ENCODE data around the gene C1QB. TPM values are rescaled to one million over a fixed set of nuclear protein-coding genes. Genes with fewer than 3 reads are reported as not detected.

The C1QB gene
- total and polyA plus RNA-seq, 9 of the 15 experiments (the other 6 are each of a cell fraction or from before 2014, with no cell fraction given): 0.55 TPM; not detected in 8

DNA sequence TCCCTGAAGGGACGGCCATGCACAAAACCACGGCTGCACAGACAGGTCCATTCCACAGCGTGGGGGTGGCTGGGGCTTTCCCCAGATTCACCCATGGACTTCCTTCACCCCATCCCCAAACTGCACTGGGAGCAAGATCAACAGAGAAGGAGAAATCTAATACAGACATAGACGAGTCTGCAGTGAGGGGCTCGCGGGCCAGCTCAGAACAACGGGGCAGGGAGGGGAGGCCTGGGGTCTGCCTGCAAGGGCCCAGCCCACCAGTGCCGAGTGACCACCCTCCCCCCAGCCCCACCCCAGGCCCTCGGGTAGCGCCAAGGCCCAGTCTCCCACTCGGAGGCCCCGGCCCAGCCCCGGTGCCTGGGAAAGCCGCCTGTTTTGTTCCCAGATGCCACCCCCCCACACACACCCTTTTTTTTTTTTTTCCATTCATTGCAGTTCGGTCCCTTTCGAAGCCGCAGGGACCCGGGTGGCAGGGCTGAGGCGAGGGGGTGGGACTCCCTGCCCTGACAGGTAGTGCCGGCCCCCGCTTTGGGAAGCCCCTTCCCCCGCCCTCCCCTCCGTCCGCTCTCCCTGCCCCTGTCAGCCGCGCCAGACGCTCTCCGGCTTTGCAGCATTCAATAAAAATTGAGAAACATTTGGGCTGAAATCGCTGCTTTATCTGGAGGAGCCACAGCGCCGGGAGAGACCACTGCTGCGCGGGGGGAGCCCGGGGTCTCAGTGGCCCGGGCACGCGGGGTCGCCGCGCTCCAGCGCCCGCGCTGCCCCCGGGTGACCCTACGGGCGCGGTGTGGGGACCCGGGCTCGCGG, 57.1 kb downstream of the C1QB start (continued):
- TF ChIP-seq MAFG (tag; conservative IDR thresholded peaks at IDR 0.05) (no peak), KAT2B (IDR thresholded peaks at IDR 0.05; ENCODE audit: low read depth, low read length) (no peak), RBM17 (IDR thresholded peaks at IDR 0.05; ENCODE audit: borderline replicate concordance, low read depth, low read length) (no peak), CXXC5 (CRISPR knock-in tag; IDR thresholded peaks at IDR 0.05) (no peak), CCNT2 (IDR thresholded peaks at IDR 0.05; ENCODE audit: borderline replicate concordance, extremely low read depth, insufficient read length, low read depth, low read length) (peak; percentile 22), RB1 (IDR thresholded peaks at IDR 0.05; ENCODE audit: low read depth) (0 out of 2 replicates have a peak, but pooled peaks have one; percentile 34), TCF7L2 (IDR thresholded peaks at IDR 0.05; ENCODE audit: low read depth, low read length) (peak; percentile 72; the same call in 1 of the 2 replicates), HMGN3 (IDR thresholded peaks at IDR 0.05; ENCODE audit: borderline replicate concordance, extremely low read depth, insufficient read length, low read depth, low read length) (peak; percentile 34)
- TF ChIP-seq, protein P1, sequence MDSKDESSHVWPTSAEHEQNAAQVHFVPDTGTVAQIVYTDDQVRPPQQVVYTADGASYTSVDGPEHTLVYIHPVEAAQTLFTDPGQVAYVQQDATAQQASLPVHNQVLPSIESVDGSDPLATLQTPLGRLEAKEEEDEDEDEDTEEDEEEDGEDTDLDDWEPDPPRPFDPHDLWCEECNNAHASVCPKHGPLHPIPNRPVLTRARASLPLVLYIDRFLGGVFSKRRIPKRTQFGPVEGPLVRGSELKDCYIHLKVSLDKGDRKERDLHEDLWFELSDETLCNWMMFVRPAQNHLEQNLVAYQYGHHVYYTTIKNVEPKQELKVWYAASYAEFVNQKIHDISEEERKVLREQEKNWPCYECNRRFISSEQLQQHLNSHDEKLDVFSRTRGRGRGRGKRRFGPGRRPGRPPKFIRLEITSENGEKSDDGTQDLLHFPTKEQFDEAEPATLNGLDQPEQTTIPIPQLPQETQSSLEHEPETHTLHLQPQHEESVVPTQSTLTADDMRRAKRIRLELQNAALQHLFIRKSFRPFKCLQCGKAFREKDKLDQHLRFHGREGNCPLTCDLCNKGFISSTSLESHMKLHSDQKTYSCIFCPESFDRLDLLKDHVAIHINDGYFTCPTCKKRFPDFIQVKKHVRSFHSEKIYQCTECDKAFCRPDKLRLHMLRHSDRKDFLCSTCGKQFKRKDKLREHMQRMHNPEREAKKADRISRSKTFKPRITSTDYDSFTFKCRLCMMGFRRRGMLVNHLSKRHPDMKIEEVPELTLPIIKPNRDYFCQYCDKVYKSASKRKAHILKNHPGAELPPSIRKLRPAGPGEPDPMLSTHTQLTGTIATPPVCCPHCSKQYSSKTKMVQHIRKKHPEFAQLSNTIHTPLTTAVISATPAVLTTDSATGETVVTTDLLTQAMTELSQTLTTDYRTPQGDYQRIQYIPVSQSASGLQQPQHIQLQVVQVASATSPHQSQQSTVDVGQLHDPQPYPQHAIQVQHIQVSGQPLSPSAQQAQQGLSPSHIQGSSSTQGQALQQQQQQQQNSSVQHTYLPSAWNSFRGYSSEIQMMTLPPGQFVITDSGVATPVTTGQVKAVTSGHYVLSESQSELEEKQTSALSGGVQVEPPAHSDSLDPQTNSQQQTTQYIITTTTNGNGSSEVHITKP (IDR thresholded peaks at IDR 0.05; ENCODE audit: partially characterized antibody): peak; percentile 91

Measured in K562 (cell line).